Activated naive CD8-positive, alpha-beta T cell treated with anti-CD3 and anti-CD28 coated beads, Interleukin-2, amount 50 U/mL, for 24 hours (primary cell): Measurements from ENCODE around the gene ATP5F1E.

Experiments used
- ATAC-seq: fragments of 150-1000 bp; cut with Tn5 transposase; one replicate; pipeline ENCODE4 v1.10.0; 2021
- DNase-seq: peaks from one replicate; pipeline ENCODE4 v3.0.0; 2021
- H3K27ac Mint-ChIP-seq: one replicate; pipeline ENCODE4 v1.8.0; 2021; ENCODE audit warnings: mild to moderate bottlenecking, mixed read lengths
- H3K27me3 Mint-ChIP-seq: one replicate; pipeline ENCODE4 v1.8.0; 2021; ENCODE audit warnings: mixed read lengths
- H3K36me3 Mint-ChIP-seq: one replicate; pipeline ENCODE4 v1.8.0; 2021; ENCODE audit warnings: low read depth, mixed read lengths
- H3K4me1 Mint-ChIP-seq: one replicate; pipeline ENCODE4 v1.8.0; 2021; ENCODE audit warnings: mixed read lengths
- H3K4me3 Mint-ChIP-seq: one replicate; pipeline ENCODE4 v1.8.0; 2021; ENCODE audit warnings: mild to moderate bottlenecking, moderate library complexity, mixed read lengths
- H3K9me3 Mint-ChIP-seq: one replicate; pipeline ENCODE4 v1.8.0; 2021; ENCODE audit warnings: mixed read lengths

ATP5F1E gene

GRCh38 chr20:59035381-59035780 lies 3.2 kb upstream of the ATP5F1E start:
- Mint-ChIP-seq H3K36me3 (peaks cover 78% of the 10 kb centered on the region), H3K27ac (peak overlapping the region; percentile 10)

GRCh38 chr20:59033616-59034165 lies 1.6 kb upstream of the ATP5F1E start:
- peak overlapping the region; percentile 32 for H3K4me3 Mint-ChIP-seq
- ATAC-seq (no peak), DNase-seq (no peak)
- H3K4me1 Mint-ChIP-seq: peaks cover 58% of the 10 kb centered on the region
- peaks cover 81% of the 10 kb centered on the region for H3K36me3 Mint-ChIP-seq
- peak overlapping the region; percentile 42 for H3K27ac Mint-ChIP-seq
- no peaks in the 10 kb centered on the region for H3K9me3 Mint-ChIP-seq
- no peaks in the 10 kb centered on the region for H3K27me3 Mint-ChIP-seq

More at GRCh38 chr20:59035381-59035780, 3.2 kb upstream of the ATP5F1E start:
- ATAC-seq (no peak), DNase-seq (no peak)
- no peaks in the 10 kb centered on the region for H3K9me3 Mint-ChIP-seq
- H3K4me3 Mint-ChIP-seq: no peak overlapping the region
- H3K4me1 Mint-ChIP-seq: peaks cover 57% of the 10 kb centered on the region
- H3K27me3 Mint-ChIP-seq: no peaks in the 10 kb centered on the region

- peak overlapping the region; percentile 88 for H3K4me3 Mint-ChIP-seq
- H3K9me3 Mint-ChIP-seq: no peaks in the 10 kb centered on the region
- H3K27me3 Mint-ChIP-seq: no peaks in the 10 kb centered on the region
- peaks cover 81% of the 10 kb centered on the region for H3K36me3 Mint-ChIP-seq
- peaks cover 60% of the 10 kb centered on the region for H3K4me1 Mint-ChIP-seq
- peak overlapping the region; percentile 91 for H3K27ac Mint-ChIP-seq
- no peak for ATAC-seq
- no peak for DNase-seq
These were observed 958 bp upstream of the ATP5F1E start for GRCh38 chr20:59033093-59033492.

GRCh38 chr20:59032713-59033059 lies 551 bp upstream of the ATP5F1E start:
- H3K4me1 Mint-ChIP-seq: peaks cover 61% of the 10 kb centered on the region

GRCh38 chr20:59031564-59032022 lies 542 bp downstream of the ATP5F1E start:
- no peak for DNase-seq
- no peaks in the 10 kb centered on the region for H3K9me3 Mint-ChIP-seq
- no peaks in the 10 kb centered on the region for H3K27me3 Mint-ChIP-seq
- ATAC-seq: peak; percentile 2
- peak overlapping the region; percentile 90 for H3K4me3 Mint-ChIP-seq
- peak overlapping the region; percentile 95 for H3K27ac Mint-ChIP-seq
- H3K4me1 Mint-ChIP-seq: peaks cover 64% of the 10 kb centered on the region
- peaks cover 81% of the 10 kb centered on the region for H3K36me3 Mint-ChIP-seq

More at GRCh38 chr20:59032713-59033059, 551 bp upstream of the ATP5F1E start:
- Mint-ChIP-seq H3K36me3 (peaks cover 81% of the 10 kb centered on the region), H3K9me3 (no peaks in the 10 kb centered on the region), H3K27ac (peak overlapping the region; percentile 91), H3K4me3 (peak overlapping the region; percentile 88), H3K27me3 (no peaks in the 10 kb centered on the region)
- ATAC-seq (peak; percentile 41), DNase-seq (no peak)

- H3K27me3 Mint-ChIP-seq: no peaks in the 10 kb centered on the region
- DNase-seq (no peak), ATAC-seq (no peak)
- peaks cover 64% of the 10 kb centered on the region for H3K4me1 Mint-ChIP-seq
- no peaks in the 10 kb centered on the region for H3K9me3 Mint-ChIP-seq
- H3K4me3 Mint-ChIP-seq: peak overlapping the region; percentile 90
- H3K27ac Mint-ChIP-seq: peak overlapping the region; percentile 95
- peaks cover 79% of the 10 kb centered on the region for H3K36me3 Mint-ChIP-seq
These were observed 1.1 kb downstream of the ATP5F1E start for GRCh38 chr20:59030911-59031563.

GRCh38 chr20:59028812-59029211 lies 3.3 kb downstream of the ATP5F1E start:
- Mint-ChIP-seq H3K4me3 (peak overlapping the region; percentile 90), H3K36me3 (peaks cover 75% of the 10 kb centered on the region), H3K27me3 (no peaks in the 10 kb centered on the region)

GRCh38 chr20:59027741-59028320 lies 4.3 kb downstream of the ATP5F1E start:
- H3K36me3 Mint-ChIP-seq: peaks cover 77% of the 10 kb centered on the region
- no peaks in the 10 kb centered on the region for H3K9me3 Mint-ChIP-seq
- ATAC-seq (no peak), DNase-seq (no peak)
- H3K27ac Mint-ChIP-seq: peak overlapping the region; percentile 8
- H3K4me1 Mint-ChIP-seq: peaks cover 54% of the 10 kb centered on the region
- H3K4me3 Mint-ChIP-seq: peak overlapping the region; percentile 9
- H3K27me3 Mint-ChIP-seq: no peaks in the 10 kb centered on the region

More at GRCh38 chr20:59028812-59029211, 3.3 kb downstream of the ATP5F1E start:
- Mint-ChIP-seq H3K4me1 (peaks cover 60% of the 10 kb centered on the region), H3K9me3 (no peaks in the 10 kb centered on the region), H3K27ac (peak overlapping the region; percentile 37)
- DNase-seq (no peak), ATAC-seq (no peak)

GRCh38 chr20:59026904-59027740 lies 5.0 kb downstream of the ATP5F1E start:
- peak overlapping the region; percentile 8 for H3K27ac Mint-ChIP-seq
- H3K4me3 Mint-ChIP-seq: no peak overlapping the region
- peaks cover 79% of the 10 kb centered on the region for H3K36me3 Mint-ChIP-seq
- no peaks in the 10 kb centered on the region for H3K9me3 Mint-ChIP-seq
- no peaks in the 10 kb centered on the region for H3K27me3 Mint-ChIP-seq
- DNase-seq: no peak
- no peak for ATAC-seq
- peaks cover 51% of the 10 kb centered on the region for H3K4me1 Mint-ChIP-seq

- Mint-ChIP-seq H3K4me1 (peaks cover 47% of the 10 kb centered on the region), H3K36me3 (peaks cover 69% of the 10 kb centered on the region), H3K27me3 (no peaks in the 10 kb centered on the region), H3K9me3 (no peaks in the 10 kb centered on the region), H3K27ac (no peak overlapping the region), H3K4me3 (no peak overlapping the region)
- ATAC-seq: no peak
- no peak for DNase-seq
These were observed 6.6 kb downstream of the ATP5F1E start for GRCh38 chr20:59025511-59025910.

GRCh38 chr20:59025086-59025485 lies 7.0 kb downstream of the ATP5F1E start:
- Mint-ChIP-seq H3K36me3 (peaks cover 65% of the 10 kb centered on the region), H3K4me1 (peaks cover 43% of the 10 kb centered on the region), H3K4me3 (no peak overlapping the region), H3K27me3 (no peaks in the 10 kb centered on the region), H3K27ac (no peak overlapping the region), H3K9me3 (no peaks in the 10 kb centered on the region)
- DNase-seq (no peak), ATAC-seq (no peak)

- H3K4me1 Mint-ChIP-seq: peaks cover 33% of the 10 kb centered on the region
- no peak for ATAC-seq
- no peak overlapping the region for H3K27ac Mint-ChIP-seq
- DNase-seq: no peak
- peaks cover 55% of the 10 kb centered on the region for H3K36me3 Mint-ChIP-seq
- no peak overlapping the region for H3K4me3 Mint-ChIP-seq
- no peaks in the 10 kb centered on the region for H3K9me3 Mint-ChIP-seq
- no peaks in the 10 kb centered on the region for H3K27me3 Mint-ChIP-seq
These were observed 8.0 kb downstream of the ATP5F1E start for GRCh38 chr20:59024111-59024530.

GRCh38 chr20:59023616-59024015 lies 8.5 kb downstream of the ATP5F1E start:
- H3K9me3 Mint-ChIP-seq: no peaks in the 10 kb centered on the region
- H3K36me3 Mint-ChIP-seq: peaks cover 50% of the 10 kb centered on the region
- DNase-seq: no peak
- H3K4me3 Mint-ChIP-seq: no peak overlapping the region
- no peak overlapping the region for H3K27ac Mint-ChIP-seq
- peaks cover 28% of the 10 kb centered on the region for H3K4me1 Mint-ChIP-seq
- H3K27me3 Mint-ChIP-seq: no peaks in the 10 kb centered on the region
- no peak for ATAC-seq

GRCh38 chr20:59022754-59023153 lies 9.4 kb downstream of the ATP5F1E start:
- no peaks in the 10 kb centered on the region for H3K27me3 Mint-ChIP-seq
- H3K4me1 Mint-ChIP-seq: peaks cover 20% of the 10 kb centered on the region
- DNase-seq: no peak
- H3K9me3 Mint-ChIP-seq: no peaks in the 10 kb centered on the region
- H3K36me3 Mint-ChIP-seq: peaks cover 41% of the 10 kb centered on the region
- no peak overlapping the region for H3K4me3 Mint-ChIP-seq
- no peak for ATAC-seq
- no peak overlapping the region for H3K27ac Mint-ChIP-seq
